GM23248 (cell line): ENCODE measurements around the gene CDRT4. TPM values are rescaled to one million over a fixed set of nuclear protein-coding genes. Genes with fewer than 3 reads are reported as not detected.

Experiments
- DNase-seq: peaks from one replicate; pipeline ENCODE4 v3.0.0-alpha.2; 2015
- H2AFZ ChIP-seq: fragments of 200-600 bp; sonication (generic); 2 replicates; pipeline ENCODE4 v1.6.1; 2016; ENCODE audit warnings: antibody characterized with exemption
- H3F3A ChIP-seq: fragments of 200-600 bp; sonication (generic); 2 replicates; pipeline ENCODE4 v1.6.1; 2016; ENCODE audit warnings: mild to moderate bottlenecking, antibody characterized with exemption, mixed run types; ENCODE audit not compliant: insufficient read depth
- H3K27ac ChIP-seq: fragments of 200-600 bp; sonication (generic); 2 replicates; pipeline ENCODE4 v1.5.1; 2016; ENCODE audit warnings: mild to moderate bottlenecking
- H3K27me3 ChIP-seq: fragments of 200-600 bp; sonication (generic); replicated peaks from 2 replicates; pipeline ENCODE4 v1.6.1; 2016; ENCODE audit warnings: mild to moderate bottlenecking; ENCODE audit not compliant: insufficient read depth
- H3K36me3 ChIP-seq: fragments of 200-600 bp; sonication (generic); 2 replicates; pipeline ENCODE4 v1.6.1; 2016; ENCODE audit warnings: low read depth, mild to moderate bottlenecking
- H3K4me1 ChIP-seq: fragments of 200-600 bp; sonication (generic); 2 replicates; pipeline ENCODE4 v1.6.1; 2016; ENCODE audit warnings: mild to moderate bottlenecking; ENCODE audit not compliant: insufficient read depth
- H3K4me2 ChIP-seq: fragments of 200-600 bp; sonication (generic); one replicate; pipeline ENCODE4 v1.6.1; 2016; ENCODE audit warnings: mild to moderate bottlenecking; ENCODE audit not compliant: unreplicated experiment
- H3K4me3 ChIP-seq: fragments of 200-600 bp; sonication (generic); 2 replicates; pipeline ENCODE4 v1.5.1; 2016; ENCODE audit warnings: mild to moderate bottlenecking
- H3K79me2 ChIP-seq: fragments of 200-600 bp; sonication (generic); 2 replicates; pipeline ENCODE4 v1.6.1; 2016; ENCODE audit warnings: mild to moderate bottlenecking; ENCODE audit not compliant: insufficient read depth
- H3K9ac ChIP-seq: fragments of 200-600 bp; sonication (generic); 2 replicates; pipeline ENCODE4 v1.6.1; 2016; ENCODE audit warnings: mild to moderate bottlenecking
- H3K9me2 ChIP-seq: fragments of 200-600 bp; sonication (generic); 2 replicates; pipeline ENCODE4 v1.6.1; 2016; ENCODE audit warnings: mixed run types, mild to moderate bottlenecking, moderate library complexity; ENCODE audit not compliant: insufficient read depth
- H3K9me3 ChIP-seq: fragments of 200-600 bp; sonication (generic); one replicate; pipeline ENCODE4 v1.6.1; 2017; ENCODE audit warnings: low read depth
- H4K20me1 ChIP-seq: fragments of 200-600 bp; sonication (generic); 2 replicates; pipeline ENCODE4 v1.6.0; 2016; ENCODE audit not compliant: insufficient read depth
- EZH2 ChIP-seq: fragments of 200-600 bp; sonication (generic); IDR thresholded peaks from 2 replicates; pipeline ENCODE4 v1.6.1; 2018; ENCODE audit warnings: antibody characterized with exemption, mild to moderate bottlenecking; ENCODE audit not compliant: insufficient read depth, poor library complexity, severe bottlenecking
- EZH2phosphoT487 ChIP-seq: fragments of 200-600 bp; sonication (generic); IDR thresholded peaks from 2 replicates; pipeline ENCODE4 v1.6.1; 2018; ENCODE audit warnings: antibody characterized with exemption, moderate library complexity, mild to moderate bottlenecking, low read depth; ENCODE audit not compliant: insufficient read depth
- WGBS, 2 experiments: methylation state at CpG; one replicate each; pipeline ENCODE4 v1.1.6; 2015 to 2017; ENCODE audit warnings: low lambda C conversion rate in 2 of 2, low coverage in 1 of 2; ENCODE audit errors: missing lambda C conversion rate in 2 of 2; 5-methylcytosine and 5-hydroxymethylcytosine counted together
- in situ Hi-C: fragments of 300-500 bp; cut with MboI; formaldehyde crosslinking; loops from 2 replicates; pipeline ENCODE4 v1.15.0; 2020
- polyA plus RNA-seq: library from polyadenylated mRNA; unstranded; fragments of >200 nt; fragmentation: Nextera tagmentation; extraction: Ambion mirVana; gene quantifications from 2 replicates; pipeline ENCODE4 v1.2.1, GENCODE V29; 2016
- total RNA-seq: library from RNA; depleted of rRNA; stranded (reverse); fragments of >200 nt; shearing (Covaris generic); gene quantifications from 2 replicates; pipeline ENCODE4 v1.2.3, GENCODE V29; 2014

CDRT4 gene
- total and polyA plus RNA-seq, 2 experiments from 2014 or later: 3.0 to 3.8 TPM

DNA sequence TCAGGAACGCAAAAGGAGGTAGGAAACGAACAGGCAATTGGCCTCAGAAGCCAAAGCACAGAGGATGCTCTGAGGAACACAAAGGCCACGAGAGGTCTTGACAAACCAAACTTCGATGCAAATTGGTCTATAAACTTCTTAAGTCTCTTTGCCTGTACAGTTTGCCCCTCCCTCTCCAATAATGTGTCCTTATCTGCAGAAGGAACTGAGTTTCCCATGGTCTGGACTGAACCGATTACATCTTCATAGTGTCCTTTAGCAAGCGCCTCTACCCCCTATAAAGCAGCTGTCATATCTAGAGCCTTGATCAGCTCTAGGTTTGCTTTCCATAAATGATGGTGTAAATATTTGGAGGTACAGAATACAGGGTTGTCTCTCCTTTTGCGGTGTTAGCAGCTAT is 3.1 kb upstream of the CDRT4 start:
- WGBS, 2 experiments: 61 to 65% methylated on average over 7 of the region's 7 CpGs
- H4K20me1 ChIP-seq: no peaks in the 10 kb centered on the region
- DNase-seq: no peak
- in situ Hi-C loops: no loop called here
- TF ChIP-seq EZH2: no peak
- no peak for TF ChIP-seq EZH2phosphoT487
- no peak overlapping the region for H3K4me3 ChIP-seq
- H3K9ac ChIP-seq: no peak overlapping the region
- no peaks in the 10 kb centered on the region for H3K9me3 ChIP-seq
- H3K27me3 ChIP-seq: no peaks in the 10 kb centered on the region
- no peaks in the 10 kb centered on the region for H3K9me2 ChIP-seq
- H3K36me3 ChIP-seq: no peaks in the 10 kb centered on the region
- H3K4me2 ChIP-seq: no peak overlapping the region
- no peak overlapping the region for H3K27ac ChIP-seq
- no peaks in the 10 kb centered on the region for H3K79me2 ChIP-seq
- H2AFZ ChIP-seq: no peak overlapping the region
- peaks cover 4% of the 10 kb centered on the region; the same call in 1 of the 2 replicates for H3F3A ChIP-seq
- peaks cover 4% of the 10 kb centered on the region for H3K4me1 ChIP-seq

DNA sequence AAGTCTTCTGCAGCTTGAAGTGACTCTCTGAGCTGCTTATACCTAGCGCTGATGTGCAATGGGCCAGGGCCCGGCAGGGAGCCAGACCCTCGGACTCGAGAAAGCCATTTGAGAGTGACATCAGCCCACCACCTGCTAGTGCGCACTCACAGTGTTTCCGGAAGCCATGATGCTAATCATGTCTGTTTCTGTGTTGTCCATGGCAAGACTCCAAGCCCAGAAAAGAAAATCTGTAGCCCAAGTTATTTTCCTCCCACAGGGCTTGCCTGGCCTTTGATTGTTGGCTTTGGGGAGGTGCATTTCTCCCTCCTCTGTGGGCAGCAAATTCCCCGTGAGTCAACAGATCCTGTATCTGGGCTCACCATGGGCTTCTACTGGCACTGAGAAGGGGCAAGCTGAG is 1.8 kb upstream of the CDRT4 start:
- H3K9ac ChIP-seq: no peak overlapping the region
- no peak overlapping the region for H2AFZ ChIP-seq
- in situ Hi-C loops: no loop called here
- DNase-seq: no peak
- no peak overlapping the region for H3K4me2 ChIP-seq
- TF ChIP-seq EZH2phosphoT487 (no peak), EZH2 (no peak)
- no peaks in the 10 kb centered on the region for H3K9me2 ChIP-seq
- H3F3A ChIP-seq: no peaks in the 10 kb centered on the region
- no peaks in the 10 kb centered on the region for H3K27me3 ChIP-seq
- H3K9me3 ChIP-seq: no peaks in the 10 kb centered on the region
- H3K4me3 ChIP-seq: no peak overlapping the region
- no peak overlapping the region for H3K27ac ChIP-seq
- H3K36me3 ChIP-seq: no peaks in the 10 kb centered on the region
- H3K79me2 ChIP-seq: no peaks in the 10 kb centered on the region
- 62 to 79% methylated on average over 7 of the region's 7 CpGs for WGBS, 2 experiments
- H3K4me1 ChIP-seq: no peaks in the 10 kb centered on the region
- no peaks in the 10 kb centered on the region for H4K20me1 ChIP-seq

DNA sequence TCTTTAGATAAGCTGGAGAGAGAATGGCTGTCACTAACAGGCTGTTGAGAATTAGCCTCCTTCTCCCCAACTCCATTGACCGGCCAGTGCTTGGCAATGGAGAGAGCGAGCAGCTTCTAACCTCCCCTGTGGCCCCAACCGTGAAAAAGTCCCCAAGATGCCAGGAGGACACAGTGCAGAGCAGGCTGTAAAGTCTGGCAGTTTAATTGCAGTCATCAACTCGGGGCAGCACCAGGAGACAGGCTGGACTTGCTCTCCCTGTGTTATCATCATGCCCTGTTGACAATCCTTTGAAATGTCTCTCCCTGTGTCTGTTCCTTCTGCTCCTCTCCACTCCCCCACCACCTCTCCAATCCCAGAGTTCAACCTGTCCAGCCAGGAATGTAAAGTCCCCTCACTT is 705 bp upstream of the CDRT4 start:
- Histone ChIP-seq H3K27me3 (no peaks in the 10 kb centered on the region), H3F3A (peaks cover 8% of the 10 kb centered on the region; the same call in 1 of the 2 replicates), H3K4me1 (peaks cover 10% of the 10 kb centered on the region), H3K4me3 (no peak overlapping the region), H3K9me3 (no peaks in the 10 kb centered on the region), H3K27ac (no peak overlapping the region), H3K9me2 (no peaks in the 10 kb centered on the region), H3K4me2 (no peak overlapping the region), H2AFZ (no peak overlapping the region), H3K79me2 (no peaks in the 10 kb centered on the region), H4K20me1 (no peaks in the 10 kb centered on the region), H3K9ac (no peak overlapping the region), H3K36me3 (no peaks in the 10 kb centered on the region)
- in situ Hi-C loops: no loop called here
- WGBS, 2 experiments: 31 to 36% methylated on average over 4 of the region's 4 CpGs
- no peak for TF ChIP-seq EZH2phosphoT487
- no peak for TF ChIP-seq EZH2
- DNase-seq: no peak

DNA sequence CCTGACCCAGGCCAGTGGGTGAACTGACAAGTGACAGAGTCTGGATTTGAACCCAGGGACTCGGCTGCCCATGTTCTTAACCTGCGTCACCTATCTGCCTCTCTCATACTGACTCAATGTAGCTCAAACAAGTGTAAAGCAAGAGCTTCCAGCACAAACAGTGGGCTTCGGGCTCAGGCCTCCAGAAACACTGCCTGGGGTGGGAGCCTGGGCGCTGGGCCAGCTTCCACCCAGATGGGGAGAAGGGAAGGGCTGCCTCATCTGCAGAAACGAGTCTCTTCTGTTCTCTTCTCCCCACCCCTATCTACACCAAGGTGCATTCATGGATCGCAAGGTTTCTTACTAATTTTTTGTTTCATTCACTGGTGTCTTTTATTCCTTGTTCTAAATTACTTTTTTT is 1.3 kb downstream of the CDRT4 start:
- H3K4me1 ChIP-seq: peaks cover 16% of the 10 kb centered on the region
- TF ChIP-seq EZH2 (no peak), EZH2phosphoT487 (no peak)
- no peaks in the 10 kb centered on the region for H3K9me2 ChIP-seq
- peaks cover 18% of the 10 kb centered on the region for H3F3A ChIP-seq
- H3K9me3 ChIP-seq: no peaks in the 10 kb centered on the region
- H3K27me3 ChIP-seq: no peaks in the 10 kb centered on the region
- no peaks in the 10 kb centered on the region for H4K20me1 ChIP-seq
- no peaks in the 10 kb centered on the region for H3K79me2 ChIP-seq
- H3K4me2 ChIP-seq: no peak overlapping the region
- H2AFZ ChIP-seq: no peak overlapping the region
- WGBS, 2 experiments: 72% methylated on average over 6 of the region's 6 CpGs
- no peak for DNase-seq
- in situ Hi-C loops: no loop called here
- no peak overlapping the region for H3K4me3 ChIP-seq
- no peak overlapping the region for H3K9ac ChIP-seq
- no peak overlapping the region for H3K27ac ChIP-seq
- H3K36me3 ChIP-seq: no peaks in the 10 kb centered on the region
